ENCODE measurements around the gene GLS.

GLS gene

GRCh38 chr2:190947141-190947540 lies 66.5 kb downstream of the GLS start:
- H2BK15ac ChIP-seq (ENCODE audit: low read length) = no peak overlapping the region
- DNase-seq (ENCODE audit: low spot score) = no peak
- WGBS, 2 donors (ENCODE audit: extremely low coverage in 2 of 2, insufficient read length in 2 of 2, insufficient replicate concordance in 1 of 2) = no CpG with 5 or more reads among the region's 1 CpG

GRCh38 chr2:190947711-190948251 lies 67.2 kb downstream of the GLS start:
- Histone ChIP-seq H3K79me1 (ENCODE audit: low read depth, low read length) (no peaks in the 10 kb centered on the region), H3K36me3 (replicated peaks in 1 of 2; ENCODE audit: control insufficient read depth in 2 of 2, insufficient read depth in 2 of 2, low read length in 2 of 2) (no peaks in the 10 kb centered on the region), H3K14ac (ENCODE audit: low read length) (no peak overlapping the region), H3K27me3 (ENCODE audit: control insufficient read depth in 3 of 3, insufficient read depth in 3 of 3, low read depth in 1 of 3, low read length in 3 of 3) (no peaks in the 10 kb centered on the region), H4K8ac (ENCODE audit: low read depth, low read length) (no peak overlapping the region), H3K9me3 (replicated peaks in 1 of 2; ENCODE audit: control insufficient read depth in 2 of 2, insufficient read depth in 1 of 2, low read depth in 1 of 2, low read length in 2 of 2) (no peaks in the 10 kb centered on the region), H3K23ac (ENCODE audit: low read depth, low read length, poor library complexity) (no peak overlapping the region), H4K91ac (ENCODE audit: low read depth, low read length, poor library complexity) (no peak overlapping the region), H3K9ac (ENCODE audit: low read depth, low read length, poor library complexity) (no peak overlapping the region), H2AK5ac (ENCODE audit: low read depth, low read length) (no peak overlapping the region), H3K4me2 (ENCODE audit: insufficient read depth, low read length, poor library complexity, severe bottlenecking) (no peak overlapping the region), H3K27ac (replicated peaks; ENCODE audit: low read length) (no peak overlapping the region), H3K4ac (ENCODE audit: low read length) (no peak overlapping the region), H2BK15ac (ENCODE audit: low read length) (no peak overlapping the region), H2BK120ac (ENCODE audit: low read depth, low read length) (no peak overlapping the region), H2BK5ac (ENCODE audit: low read length) (no peak overlapping the region), H3K18ac (ENCODE audit: low read length) (no peak overlapping the region), H2AFZ (ENCODE audit: low read length) (no peak overlapping the region), H2BK12ac (ENCODE audit: low read length) (no peak overlapping the region), H3K4me3 (ENCODE audit: low read length in 2 of 2) (no peak overlapping the region), H3K4me1 (ENCODE audit: control insufficient read depth in 2 of 2, insufficient read depth in 1 of 2, low read depth in 1 of 2, low read length in 2 of 2) (peaks cover 0 to 3% of the 10 kb centered on the region in 2 donors)
- WGBS, 2 donors (ENCODE audit: extremely low coverage in 2 of 2, insufficient read length in 2 of 2, insufficient replicate concordance in 1 of 2) = no CpG with 5 or more reads among the region's 2 CpGs
- no peak for DNase-seq (ENCODE audit: low spot score)

More at GRCh38 chr2:190947141-190947540, 66.5 kb downstream of the GLS start:
- Histone ChIP-seq H2BK12ac (ENCODE audit: low read length) (no peak overlapping the region), H3K9ac (ENCODE audit: low read depth, low read length, poor library complexity) (no peak overlapping the region), H3K23ac (ENCODE audit: low read depth, low read length, poor library complexity) (no peak overlapping the region), H3K4me2 (ENCODE audit: insufficient read depth, low read length, poor library complexity, severe bottlenecking) (no peak overlapping the region), H3K4me1 (ENCODE audit: control insufficient read depth in 2 of 2, insufficient read depth in 1 of 2, low read depth in 1 of 2, low read length in 2 of 2) (peaks cover 0 to 3% of the 10 kb centered on the region in 2 donors), H3K27me3 (ENCODE audit: control insufficient read depth in 3 of 3, insufficient read depth in 3 of 3, low read depth in 1 of 3, low read length in 3 of 3) (no peaks in the 10 kb centered on the region), H3K14ac (ENCODE audit: low read length) (no peak overlapping the region), H4K91ac (ENCODE audit: low read depth, low read length, poor library complexity) (no peak overlapping the region), H3K79me1 (ENCODE audit: low read depth, low read length) (no peaks in the 10 kb centered on the region), H3K27ac (replicated peaks; ENCODE audit: low read length) (no peak overlapping the region), H2BK120ac (ENCODE audit: low read depth, low read length) (no peak overlapping the region), H3K36me3 (replicated peaks in 1 of 2; ENCODE audit: control insufficient read depth in 2 of 2, insufficient read depth in 2 of 2, low read length in 2 of 2) (no peaks in the 10 kb centered on the region), H3K4ac (ENCODE audit: low read length) (no peak overlapping the region), H4K8ac (ENCODE audit: low read depth, low read length) (no peak overlapping the region), H3K9me3 (replicated peaks in 1 of 2; ENCODE audit: control insufficient read depth in 2 of 2, insufficient read depth in 1 of 2, low read depth in 1 of 2, low read length in 2 of 2) (no peaks in the 10 kb centered on the region), H2AK5ac (ENCODE audit: low read depth, low read length) (no peak overlapping the region), H2AFZ (ENCODE audit: low read length) (no peak overlapping the region), H2BK5ac (ENCODE audit: low read length) (no peak overlapping the region), H3K4me3 (ENCODE audit: low read length in 2 of 2) (no peak overlapping the region), H3K18ac (ENCODE audit: low read length) (no peak overlapping the region)

- H3K18ac ChIP-seq (ENCODE audit: low read length) = no peak overlapping the region
- no peak overlapping the region for H4K91ac ChIP-seq (ENCODE audit: low read depth, low read length, poor library complexity)
- no peak overlapping the region for H2BK5ac ChIP-seq (ENCODE audit: low read length)
- no peak overlapping the region for H3K14ac ChIP-seq (ENCODE audit: low read length)
- no peak overlapping the region for H3K23ac ChIP-seq (ENCODE audit: low read depth, low read length, poor library complexity)
- H3K4me3 ChIP-seq (ENCODE audit: low read length in 2 of 2) = no peak overlapping the region
- H2BK12ac ChIP-seq (ENCODE audit: low read length) = no peak overlapping the region
- H2AK5ac ChIP-seq (ENCODE audit: low read depth, low read length) = no peak overlapping the region
- no peak overlapping the region for H3K4me2 ChIP-seq (ENCODE audit: insufficient read depth, low read length, poor library complexity, severe bottlenecking)
- peaks cover 0 to 3% of the 10 kb centered on the region in 2 donors for H3K4me1 ChIP-seq (ENCODE audit: control insufficient read depth in 2 of 2, insufficient read depth in 1 of 2, low read depth in 1 of 2, low read length in 2 of 2)
- no peaks in the 10 kb centered on the region for H3K79me1 ChIP-seq (ENCODE audit: low read depth, low read length)
- DNase-seq (ENCODE audit: low spot score) = no peak
- no peak overlapping the region for H2BK120ac ChIP-seq (ENCODE audit: low read depth, low read length)
- H2AFZ ChIP-seq (ENCODE audit: low read length) = no peak overlapping the region
- no CpG with 5 or more reads among the region's 2 CpGs for WGBS, 2 donors (ENCODE audit: extremely low coverage in 2 of 2, insufficient read length in 2 of 2, insufficient replicate concordance in 1 of 2)
- no peaks in the 10 kb centered on the region for H3K36me3 ChIP-seq (replicated peaks in 1 of 2; ENCODE audit: control insufficient read depth in 2 of 2, insufficient read depth in 2 of 2, low read length in 2 of 2)
- no peak overlapping the region for H2BK15ac ChIP-seq (ENCODE audit: low read length)
- H3K9ac ChIP-seq (ENCODE audit: low read depth, low read length, poor library complexity) = no peak overlapping the region
- no peaks in the 10 kb centered on the region for H3K9me3 ChIP-seq (replicated peaks in 1 of 2; ENCODE audit: control insufficient read depth in 2 of 2, insufficient read depth in 1 of 2, low read depth in 1 of 2, low read length in 2 of 2)
- H3K27ac ChIP-seq (replicated peaks; ENCODE audit: low read length) = no peak overlapping the region
- no peaks in the 10 kb centered on the region for H3K27me3 ChIP-seq (ENCODE audit: control insufficient read depth in 3 of 3, insufficient read depth in 3 of 3, low read depth in 1 of 3, low read length in 3 of 3)
- no peak overlapping the region for H4K8ac ChIP-seq (ENCODE audit: low read depth, low read length)
- H3K4ac ChIP-seq (ENCODE audit: low read length) = no peak overlapping the region
These were observed 68.0 kb downstream of the GLS start for GRCh38 chr2:190948671-190949070.

GRCh38 chr2:190950566-190950991 lies 70.0 kb downstream of the GLS start:
- Histone ChIP-seq H3K9me3 (replicated peaks in 1 of 2; ENCODE audit: control insufficient read depth in 2 of 2, insufficient read depth in 1 of 2, low read depth in 1 of 2, low read length in 2 of 2) (no peaks in the 10 kb centered on the region), H3K4ac (ENCODE audit: low read length) (no peak overlapping the region), H2BK15ac (ENCODE audit: low read length) (no peak overlapping the region), H2BK120ac (ENCODE audit: low read depth, low read length) (no peak overlapping the region), H3K36me3 (replicated peaks in 1 of 2; ENCODE audit: control insufficient read depth in 2 of 2, insufficient read depth in 2 of 2, low read length in 2 of 2) (no peaks in the 10 kb centered on the region), H2AK5ac (ENCODE audit: low read depth, low read length) (no peak overlapping the region), H4K8ac (ENCODE audit: low read depth, low read length) (no peak overlapping the region), H3K27me3 (ENCODE audit: control insufficient read depth in 3 of 3, insufficient read depth in 3 of 3, low read depth in 1 of 3, low read length in 3 of 3) (no peaks in the 10 kb centered on the region), H2AFZ (ENCODE audit: low read length) (no peak overlapping the region), H3K4me3 (ENCODE audit: low read length in 2 of 2) (peak overlapping the region in 1 of 2 donors; percentile 42), H2BK12ac (ENCODE audit: low read length) (no peak overlapping the region), H3K18ac (ENCODE audit: low read length) (peak overlapping the region; percentile 58), H3K27ac (replicated peaks; ENCODE audit: low read length) (no peak overlapping the region), H4K91ac (ENCODE audit: low read depth, low read length, poor library complexity) (no peak overlapping the region), H3K14ac (ENCODE audit: low read length) (peak overlapping the region; percentile 48), H3K23ac (ENCODE audit: low read depth, low read length, poor library complexity) (no peak overlapping the region), H3K4me2 (ENCODE audit: insufficient read depth, low read length, poor library complexity, severe bottlenecking) (no peak overlapping the region), H2BK5ac (ENCODE audit: low read length) (no peak overlapping the region), H3K9ac (ENCODE audit: low read depth, low read length, poor library complexity) (no peak overlapping the region), H3K4me1 (ENCODE audit: control insufficient read depth in 2 of 2, insufficient read depth in 1 of 2, low read depth in 1 of 2, low read length in 2 of 2) (peaks cover 0 to 3% of the 10 kb centered on the region in 2 donors), H3K79me1 (ENCODE audit: low read depth, low read length) (no peaks in the 10 kb centered on the region)
- WGBS, 2 donors (ENCODE audit: extremely low coverage in 2 of 2, insufficient read length in 2 of 2, insufficient replicate concordance in 1 of 2) = no CpG with 5 or more reads among the region's 3 CpGs
- DNase-seq (ENCODE audit: low spot score) = no peak
